H1 (cell line): ENCODE data around the gene WDFY3. TPM values are rescaled to one million over a fixed set of nuclear protein-coding genes. Genes with fewer than 3 reads are reported as not detected.

Experiments used
- BCL11A ChIP-seq, 2 experiments: IDR thresholded peaks; one replicate each; pipeline ENCODE4 v1.6.1; 2011; ENCODE audit warnings: low read depth in 2 of 2, low read length in 2 of 2, mild to moderate bottlenecking in 2 of 2
- CBX5 ChIP-seq: fragments of 300-800, 300-1000 bp; sonication (generic); IDR thresholded peaks from 2 replicates; pipeline ENCODE4 v1.7.1; 2016; ENCODE audit warnings: antibody characterized with exemption, low read length, low read depth
- GABPA ChIP-seq: IDR thresholded peaks from 2 replicates; pipeline ENCODE4 v1.6.1; 2011; ENCODE audit warnings: mild to moderate bottlenecking, low read length, moderate library complexity, borderline replicate concordance; ENCODE audit not compliant: insufficient read depth
- JUND ChIP-seq: IDR thresholded peaks from 2 replicates; pipeline ENCODE4 v1.6.1; 2011; ENCODE audit warnings: mild to moderate bottlenecking, improper control_type of control experiment, low read length
- PHF8 ChIP-seq: fragments of 200-600 bp; sonication (generic); conservative IDR thresholded peaks from 2 replicates; pipeline ENCODE4 v1.7.1; 2012; ENCODE audit warnings: low read depth, mild to moderate bottlenecking, inconsistent platforms, low read length, moderate library complexity
- POLR2AphosphoS5 ChIP-seq: IDR thresholded peaks from 2 replicates; pipeline ENCODE4 v1.6.1; 2011; ENCODE audit warnings: low read depth, low read length
- SP1 ChIP-seq: IDR thresholded peaks from 2 replicates; pipeline ENCODE4 v1.6.1; 2011; ENCODE audit warnings: low read depth, low read length
- polyA plus RNA-seq, 7 experiments: library from polyadenylated mRNA; depleted of rRNA in 3 of 7; stranded (reverse) in 5 of 7; unstranded in 2 of 7; fragments of >200 nt in 5 of 7; fragments of 200-250 nt in 2 of 7; gene quantifications; 1 replicate in 5 of 7; 2 replicates in 1 of 7; 4 replicates in 1 of 7; pipeline versions ENCODE4 v1.2.1 to v1.2.3, GENCODE V29; 2011 to 2013; ENCODE audit warnings: missing spikeins in 2 of 7, mixed read lengths in 2 of 7
- total RNA-seq: library from RNA; stranded (reverse); fragmentation: NEBNext Ultra II Directional; extraction: Animal tissue kit (Norgen Biotek cat#: 25700); gene quantifications from 2 replicates; pipeline ENCODE4 v1.2.1, GENCODE V29; 2021
- TF ChIP-seq, protein P1 (sequence below): fragments of 300-600 bp; sonication (generic); IDR thresholded peaks from 2 replicates; pipeline ENCODE4 v1.7.1; 2012; ENCODE audit warnings: low read length, moderate library complexity, mild to moderate bottlenecking, inconsistent platforms; ENCODE audit not compliant: insufficient replicate concordance
- TF ChIP-seq, protein P2 (sequence below): IDR thresholded peaks from 2 replicates; pipeline ENCODE4 v1.6.1; 2011; ENCODE audit warnings: low read length, improper control_type of control experiment

The WDFY3 gene
- total and polyA plus RNA-seq, 2 of the 8 experiments (the other 6 are each of a cell fraction or from before 2014, with no cell fraction given) = 25.6 to 62.4 TPM

DNA sequence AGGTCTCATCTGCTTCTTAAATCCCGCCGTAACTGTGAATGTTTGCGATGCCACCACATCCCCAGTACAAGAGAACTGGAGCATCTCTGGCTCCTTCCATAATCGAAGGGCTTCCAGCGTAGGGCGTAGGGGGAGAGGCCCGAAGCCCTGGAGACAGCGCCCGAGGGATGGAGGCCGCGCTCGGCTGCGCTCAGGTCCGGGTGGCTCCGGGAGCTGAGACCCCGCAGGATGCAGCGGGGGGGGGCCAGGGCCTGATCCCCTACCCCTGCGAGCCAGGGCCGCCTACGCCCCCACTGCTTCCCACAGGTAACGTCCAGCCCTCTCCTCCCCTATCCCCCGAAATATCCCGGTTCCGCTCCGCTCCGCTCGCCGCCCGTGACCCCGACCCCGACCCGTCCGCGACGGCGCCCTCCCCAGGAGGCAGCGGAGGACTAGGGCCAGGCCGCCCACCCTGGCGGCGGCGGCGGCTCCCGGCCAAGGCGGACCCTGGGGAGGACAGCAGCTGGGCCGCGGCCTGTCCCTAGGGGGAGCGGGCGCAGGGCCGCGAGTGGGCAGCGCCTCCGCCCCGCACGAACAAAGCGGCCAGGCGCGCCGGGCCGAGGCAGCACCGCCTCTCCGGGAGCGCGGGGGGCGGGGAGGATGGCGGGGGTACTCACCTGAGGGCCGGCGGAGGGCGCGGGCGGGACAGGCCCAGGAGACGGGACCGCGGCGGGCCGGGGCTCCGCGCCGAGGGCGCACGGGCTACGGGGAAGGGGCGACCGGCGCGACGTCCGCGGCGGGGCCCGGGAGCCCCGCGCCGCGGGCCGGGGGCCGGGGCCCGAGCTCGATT is 723 bp downstream of the WDFY3 start (continued):
- TF ChIP-seq, protein P1, sequence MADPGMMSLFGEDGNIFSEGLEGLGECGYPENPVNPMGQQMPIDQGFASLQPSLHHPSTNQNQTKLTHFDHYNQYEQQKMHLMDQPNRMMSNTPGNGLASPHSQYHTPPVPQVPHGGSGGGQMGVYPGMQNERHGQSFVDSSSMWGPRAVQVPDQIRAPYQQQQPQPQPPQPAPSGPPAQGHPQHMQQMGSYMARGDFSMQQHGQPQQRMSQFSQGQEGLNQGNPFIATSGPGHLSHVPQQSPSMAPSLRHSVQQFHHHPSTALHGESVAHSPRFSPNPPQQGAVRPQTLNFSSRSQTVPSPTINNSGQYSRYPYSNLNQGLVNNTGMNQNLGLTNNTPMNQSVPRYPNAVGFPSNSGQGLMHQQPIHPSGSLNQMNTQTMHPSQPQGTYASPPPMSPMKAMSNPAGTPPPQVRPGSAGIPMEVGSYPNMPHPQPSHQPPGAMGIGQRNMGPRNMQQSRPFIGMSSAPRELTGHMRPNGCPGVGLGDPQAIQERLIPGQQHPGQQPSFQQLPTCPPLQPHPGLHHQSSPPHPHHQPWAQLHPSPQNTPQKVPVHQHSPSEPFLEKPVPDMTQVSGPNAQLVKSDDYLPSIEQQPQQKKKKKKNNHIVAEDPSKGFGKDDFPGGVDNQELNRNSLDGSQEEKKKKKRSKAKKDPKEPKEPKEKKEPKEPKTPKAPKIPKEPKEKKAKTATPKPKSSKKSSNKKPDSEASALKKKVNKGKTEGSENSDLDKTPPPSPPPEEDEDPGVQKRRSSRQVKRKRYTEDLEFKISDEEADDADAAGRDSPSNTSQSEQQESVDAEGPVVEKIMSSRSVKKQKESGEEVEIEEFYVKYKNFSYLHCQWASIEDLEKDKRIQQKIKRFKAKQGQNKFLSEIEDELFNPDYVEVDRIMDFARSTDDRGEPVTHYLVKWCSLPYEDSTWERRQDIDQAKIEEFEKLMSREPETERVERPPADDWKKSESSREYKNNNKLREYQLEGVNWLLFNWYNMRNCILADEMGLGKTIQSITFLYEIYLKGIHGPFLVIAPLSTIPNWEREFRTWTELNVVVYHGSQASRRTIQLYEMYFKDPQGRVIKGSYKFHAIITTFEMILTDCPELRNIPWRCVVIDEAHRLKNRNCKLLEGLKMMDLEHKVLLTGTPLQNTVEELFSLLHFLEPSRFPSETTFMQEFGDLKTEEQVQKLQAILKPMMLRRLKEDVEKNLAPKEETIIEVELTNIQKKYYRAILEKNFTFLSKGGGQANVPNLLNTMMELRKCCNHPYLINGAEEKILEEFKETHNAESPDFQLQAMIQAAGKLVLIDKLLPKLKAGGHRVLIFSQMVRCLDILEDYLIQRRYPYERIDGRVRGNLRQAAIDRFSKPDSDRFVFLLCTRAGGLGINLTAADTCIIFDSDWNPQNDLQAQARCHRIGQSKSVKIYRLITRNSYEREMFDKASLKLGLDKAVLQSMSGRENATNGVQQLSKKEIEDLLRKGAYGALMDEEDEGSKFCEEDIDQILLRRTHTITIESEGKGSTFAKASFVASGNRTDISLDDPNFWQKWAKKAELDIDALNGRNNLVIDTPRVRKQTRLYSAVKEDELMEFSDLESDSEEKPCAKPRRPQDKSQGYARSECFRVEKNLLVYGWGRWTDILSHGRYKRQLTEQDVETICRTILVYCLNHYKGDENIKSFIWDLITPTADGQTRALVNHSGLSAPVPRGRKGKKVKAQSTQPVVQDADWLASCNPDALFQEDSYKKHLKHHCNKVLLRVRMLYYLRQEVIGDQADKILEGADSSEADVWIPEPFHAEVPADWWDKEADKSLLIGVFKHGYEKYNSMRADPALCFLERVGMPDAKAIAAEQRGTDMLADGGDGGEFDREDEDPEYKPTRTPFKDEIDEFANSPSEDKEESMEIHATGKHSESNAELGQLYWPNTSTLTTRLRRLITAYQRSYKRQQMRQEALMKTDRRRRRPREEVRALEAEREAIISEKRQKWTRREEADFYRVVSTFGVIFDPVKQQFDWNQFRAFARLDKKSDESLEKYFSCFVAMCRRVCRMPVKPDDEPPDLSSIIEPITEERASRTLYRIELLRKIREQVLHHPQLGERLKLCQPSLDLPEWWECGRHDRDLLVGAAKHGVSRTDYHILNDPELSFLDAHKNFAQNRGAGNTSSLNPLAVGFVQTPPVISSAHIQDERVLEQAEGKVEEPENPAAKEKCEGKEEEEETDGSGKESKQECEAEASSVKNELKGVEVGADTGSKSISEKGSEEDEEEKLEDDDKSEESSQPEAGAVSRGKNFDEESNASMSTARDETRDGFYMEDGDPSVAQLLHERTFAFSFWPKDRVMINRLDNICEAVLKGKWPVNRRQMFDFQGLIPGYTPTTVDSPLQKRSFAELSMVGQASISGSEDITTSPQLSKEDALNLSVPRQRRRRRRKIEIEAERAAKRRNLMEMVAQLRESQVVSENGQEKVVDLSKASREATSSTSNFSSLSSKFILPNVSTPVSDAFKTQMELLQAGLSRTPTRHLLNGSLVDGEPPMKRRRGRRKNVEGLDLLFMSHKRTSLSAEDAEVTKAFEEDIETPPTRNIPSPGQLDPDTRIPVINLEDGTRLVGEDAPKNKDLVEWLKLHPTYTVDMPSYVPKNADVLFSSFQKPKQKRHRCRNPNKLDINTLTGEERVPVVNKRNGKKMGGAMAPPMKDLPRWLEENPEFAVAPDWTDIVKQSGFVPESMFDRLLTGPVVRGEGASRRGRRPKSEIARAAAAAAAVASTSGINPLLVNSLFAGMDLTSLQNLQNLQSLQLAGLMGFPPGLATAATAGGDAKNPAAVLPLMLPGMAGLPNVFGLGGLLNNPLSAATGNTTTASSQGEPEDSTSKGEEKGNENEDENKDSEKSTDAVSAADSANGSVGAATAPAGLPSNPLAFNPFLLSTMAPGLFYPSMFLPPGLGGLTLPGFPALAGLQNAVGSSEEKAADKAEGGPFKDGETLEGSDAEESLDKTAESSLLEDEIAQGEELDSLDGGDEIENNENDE = no peak
- TF ChIP-seq, protein P2, sequence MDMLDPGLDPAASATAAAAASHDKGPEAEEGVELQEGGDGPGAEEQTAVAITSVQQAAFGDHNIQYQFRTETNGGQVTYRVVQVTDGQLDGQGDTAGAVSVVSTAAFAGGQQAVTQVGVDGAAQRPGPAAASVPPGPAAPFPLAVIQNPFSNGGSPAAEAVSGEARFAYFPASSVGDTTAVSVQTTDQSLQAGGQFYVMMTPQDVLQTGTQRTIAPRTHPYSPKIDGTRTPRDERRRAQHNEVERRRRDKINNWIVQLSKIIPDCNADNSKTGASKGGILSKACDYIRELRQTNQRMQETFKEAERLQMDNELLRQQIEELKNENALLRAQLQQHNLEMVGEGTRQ = no peak
- TF ChIP-seq CBX5 (no peak), POLR2AphosphoS5 (no peak), JUND (no peak), BCL11A (IDR thresholded peaks at IDR 0.05; ENCODE audit: low read depth in 2 of 2, low read length in 2 of 2) (no peak), PHF8 (peak; percentile 44; the same call in 1 of the 2 replicates), SP1 (no peak), GABPA (no peak)
